SKM-1 treated with dmso at 0.1 percent for 144 hours (cell line): ENCODE results near the gene GGTLC2.
"Not testable (repeated sequence)": the region's sequence is repeated elsewhere in the genome, so short reads cannot be mapped to it uniquely, and the experiment has no call there.

Experiments used
- DNase-seq: peaks from one replicate; lab custom pipeline; 2025; ENCODE audit not compliant: unreplicated experiment; lab: John Stamatoyannopoulos, UW

Gene GGTLC2

DNA sequence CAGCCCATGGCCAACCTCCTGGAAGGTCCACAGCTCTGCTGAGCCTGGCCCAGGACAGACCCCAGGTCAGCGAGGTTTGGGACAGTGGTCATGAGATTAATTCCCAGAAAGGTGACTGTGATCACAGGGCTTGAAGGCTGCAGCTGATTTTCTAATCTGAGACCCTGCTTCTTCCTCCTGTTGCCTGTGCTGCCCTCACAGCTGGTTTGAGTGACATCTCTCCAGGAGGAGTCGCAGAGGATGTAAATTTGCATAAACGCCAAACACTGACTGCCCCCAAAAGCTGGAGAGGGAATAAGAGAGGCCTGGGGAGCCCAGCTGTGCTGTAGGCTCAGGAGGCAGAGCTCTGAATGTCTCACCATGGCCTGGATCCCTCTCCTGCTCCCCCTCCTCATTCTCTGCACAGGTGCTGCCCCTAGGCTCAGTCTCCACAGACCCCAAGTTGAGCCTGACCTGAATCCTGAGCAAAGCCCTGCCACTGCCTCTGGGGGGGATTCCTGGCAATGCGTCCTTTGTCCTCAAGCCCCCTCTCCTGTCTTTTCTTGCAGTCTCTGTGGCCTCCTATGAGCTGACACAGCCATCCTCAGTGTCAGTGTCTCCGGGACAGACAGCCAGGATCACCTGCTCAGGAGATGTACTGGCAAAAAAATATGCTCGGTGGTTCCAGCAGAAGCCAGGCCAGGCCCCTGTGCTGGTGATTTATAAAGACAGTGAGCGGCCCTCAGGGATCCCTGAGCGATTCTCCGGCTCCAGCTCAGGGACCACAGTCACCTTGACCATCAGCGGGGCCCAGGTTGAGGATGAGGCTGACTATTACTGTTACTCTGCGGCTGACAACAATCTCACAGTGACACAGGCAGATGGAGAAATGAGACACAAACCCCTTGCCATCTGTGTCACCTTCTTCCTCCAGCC is 23.8 kb downstream of the GGTLC2 start:
- DNase-seq: no peak

DNA sequence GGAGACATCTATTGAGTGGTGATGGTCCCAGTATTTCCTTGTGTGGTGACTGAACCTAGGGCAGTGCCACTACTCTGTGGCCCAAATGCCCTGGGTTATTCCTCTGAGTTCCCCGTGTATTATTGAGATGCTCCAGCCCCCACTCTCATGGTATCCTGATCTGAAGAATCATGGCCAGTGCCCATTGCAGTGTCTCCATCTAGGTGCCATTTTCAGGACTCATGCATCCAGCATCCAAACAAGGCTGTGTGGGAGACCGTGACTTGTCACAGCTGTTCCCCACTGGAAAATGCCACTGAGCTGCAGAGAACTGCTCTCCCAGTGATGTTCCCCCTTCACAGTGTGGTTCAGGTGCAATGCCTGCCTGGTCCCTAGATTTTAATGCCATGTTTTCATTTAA is 24.7 kb downstream of the GGTLC2 start:
- DNase-seq: no peak

GRCh38 chr22:22670076-22670795 is 25.8 kb downstream of the GGTLC2 start:
- DNase-seq: no peak

- no peak for DNase-seq
Measured at GRCh38 chr22:22671506-22671905, 27.1 kb downstream of the GGTLC2 start.

DNA sequence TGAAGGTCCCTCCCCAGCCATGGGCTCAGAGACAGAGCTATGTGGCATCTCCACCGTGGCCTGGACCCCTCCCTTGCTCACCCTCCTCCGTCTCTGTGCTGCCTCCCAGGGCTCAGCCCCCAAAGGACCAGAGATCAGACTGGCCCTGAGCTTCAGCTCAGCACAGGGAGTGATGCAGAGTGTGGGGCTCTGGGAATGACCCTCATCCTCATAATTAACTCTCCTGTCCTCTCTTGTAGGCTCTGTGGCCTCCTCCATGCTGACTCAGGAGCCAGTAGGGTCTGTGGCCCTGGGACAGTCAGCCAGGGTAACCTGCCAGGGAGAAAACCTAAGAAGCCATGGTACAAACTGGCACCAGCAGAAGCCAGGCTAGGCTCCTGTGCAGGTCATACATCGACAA is 28.7 kb downstream of the GGTLC2 start:
- no peak for DNase-seq

- no peak for DNase-seq
Measured at GRCh38 chr22:22673628-22674027, 29.2 kb downstream of the GGTLC2 start.

DNA sequence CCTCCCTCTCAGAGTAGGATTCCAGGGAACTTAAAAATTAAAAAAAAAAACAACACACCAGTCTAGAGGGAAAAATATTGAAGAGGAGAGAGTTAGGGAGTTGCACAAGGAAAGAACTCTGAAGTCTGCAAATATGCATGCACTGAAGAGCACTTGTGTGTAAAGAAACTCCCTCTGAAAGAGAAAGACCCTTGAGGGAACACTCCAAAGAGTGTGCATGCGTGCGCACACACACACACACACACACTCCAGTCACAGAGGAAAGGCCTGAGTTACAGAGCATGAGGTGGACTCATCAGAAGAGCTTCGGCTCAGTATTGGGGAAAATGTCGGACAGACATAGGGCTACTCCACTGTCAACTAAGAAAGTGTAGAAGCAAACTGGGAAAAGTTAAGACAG is 30.1 kb downstream of the GGTLC2 start:
- no peak for DNase-seq

GRCh38 chr22:22678970-22679369 is 34.6 kb downstream of the GGTLC2 start:
- no peak for DNase-seq

DNA sequence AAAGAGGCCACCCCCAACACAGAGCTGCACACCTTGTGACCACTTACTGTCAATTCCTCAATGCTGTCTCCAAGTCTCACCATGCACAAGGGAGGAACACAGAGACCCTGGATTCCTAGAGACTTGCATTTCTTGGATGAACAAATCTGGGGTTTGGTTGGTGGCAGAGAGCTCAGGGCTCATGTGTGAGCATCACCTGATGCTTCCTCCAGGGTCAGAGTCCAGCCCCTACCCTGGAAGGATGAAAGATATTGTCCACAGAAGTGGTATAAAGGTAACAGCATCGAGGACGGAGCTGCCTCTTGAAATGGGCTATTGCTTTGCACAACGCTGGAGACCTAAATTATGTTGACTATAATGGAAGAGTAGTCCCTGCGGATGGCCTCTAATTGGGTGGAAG is 36.0 kb downstream of the GGTLC2 start:
- no peak for DNase-seq

GRCh38 chr22:22681221-22681739 is 36.9 kb downstream of the GGTLC2 start:
- DNase-seq: no peak

DNA sequence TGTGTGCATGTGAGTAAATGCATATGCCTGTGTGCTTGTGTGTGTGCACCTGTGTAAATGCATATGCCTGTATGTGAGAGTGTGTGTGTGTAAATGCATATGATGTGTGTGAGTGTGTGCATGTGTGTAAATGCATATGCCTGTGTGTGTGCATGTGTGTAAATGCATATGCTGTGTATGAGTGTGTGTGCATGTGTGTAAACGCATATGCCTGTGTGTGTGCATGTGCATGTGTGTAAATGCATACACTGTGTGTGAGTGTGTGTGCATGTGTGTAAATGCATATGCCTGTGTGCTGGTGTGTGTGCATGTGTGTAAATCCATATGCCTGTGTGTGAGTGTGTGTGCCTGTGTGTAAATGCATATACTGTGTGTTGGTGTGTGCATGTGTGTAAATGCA is 37.8 kb downstream of the GGTLC2 start:
- DNase-seq: no peak

- no peak for DNase-seq
Measured at GRCh38 chr22:22682807-22683667, 38.6 kb downstream of the GGTLC2 start.

DNA sequence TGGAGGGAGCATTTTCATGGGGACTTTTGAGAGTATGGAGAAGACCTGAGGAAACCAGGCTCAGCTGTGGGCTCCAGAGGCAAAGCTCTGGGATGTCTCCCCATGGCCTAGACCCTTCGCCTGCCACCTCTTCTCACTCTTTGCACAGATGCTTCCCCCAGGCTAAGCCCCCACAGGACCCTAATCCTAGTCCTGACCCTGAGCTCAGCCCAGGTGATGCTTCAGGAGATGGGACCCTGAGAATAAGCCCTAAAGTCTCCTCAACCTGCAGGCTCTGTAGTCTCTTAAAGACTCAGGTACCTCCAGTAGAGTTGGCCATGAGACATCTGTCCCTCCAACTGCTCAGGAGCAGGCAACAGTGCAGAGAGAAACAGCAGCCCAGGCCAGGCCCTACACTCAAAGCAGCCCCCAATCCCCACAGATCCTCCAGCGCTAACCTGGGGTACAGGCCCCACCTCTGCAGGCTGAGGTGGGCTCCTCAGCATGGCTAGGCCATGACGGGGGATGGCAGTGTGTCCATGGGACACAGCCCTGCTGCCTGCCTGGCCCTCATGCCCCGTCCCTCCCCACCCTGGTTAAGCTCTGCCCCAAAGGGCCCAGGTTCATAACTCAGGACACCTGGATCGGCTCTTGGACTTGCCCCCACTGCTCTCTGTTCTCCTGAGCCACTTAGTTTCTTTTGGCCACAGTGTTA is 39.4 kb downstream of the GGTLC2 start:
- DNase-seq: no peak

GRCh38 chr22:22684580-22685561 is 40.5 kb downstream of the GGTLC2 start:
- DNase-seq: peak; percentile 48

- DNase-seq: no peak
Measured at GRCh38 chr22:22685586-22685985, 41.2 kb downstream of the GGTLC2 start.

GRCh38 chr22:22686202-22687115 is 42.0 kb downstream of the GGTLC2 start:
- DNase-seq: not testable (repeated sequence)

DNA sequence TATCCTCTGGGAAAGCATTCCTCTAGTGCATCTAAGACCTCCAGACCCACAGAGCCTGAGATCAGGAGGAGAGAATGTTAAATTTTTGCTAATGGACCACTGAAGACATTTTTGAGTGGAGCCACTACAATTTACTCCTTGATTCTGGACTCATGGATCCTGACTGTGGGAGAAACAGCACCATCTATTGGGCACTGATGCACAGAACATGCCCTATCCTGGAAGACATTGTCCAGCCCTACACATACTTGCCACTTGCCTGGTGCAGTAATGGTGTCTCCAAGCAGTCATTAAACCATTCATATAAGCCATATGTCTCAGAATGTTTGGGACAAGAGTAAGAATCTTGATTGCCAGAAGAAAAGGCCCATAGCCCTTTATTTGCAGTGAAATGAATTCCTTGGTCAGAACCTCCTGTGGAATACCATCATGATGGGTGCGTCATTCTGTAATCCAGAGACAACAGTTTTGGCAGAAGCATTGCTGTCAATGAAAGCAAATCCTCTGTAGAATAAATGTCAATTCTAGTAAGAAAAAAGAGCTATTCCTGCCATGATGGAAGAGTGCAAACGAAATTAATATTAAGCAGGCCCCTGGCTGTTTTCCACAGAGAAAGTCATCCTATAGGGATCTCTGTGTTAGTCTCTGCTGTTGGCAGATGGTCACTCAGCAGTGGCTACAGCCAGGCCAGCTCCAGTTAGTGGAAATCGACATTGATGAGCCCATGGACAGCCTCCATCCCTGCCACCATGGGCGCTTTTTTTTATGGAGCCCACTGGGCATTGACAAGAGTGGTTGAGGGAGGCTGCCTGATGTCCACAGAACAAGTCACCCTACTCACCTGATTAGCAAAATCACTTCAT is 43.5 kb downstream of the GGTLC2 start:
- peak; percentile 38 for DNase-seq
